PC-9 (cell line): ENCODE measurements around the gene STX5. TPM values are rescaled to one million over a fixed set of nuclear protein-coding genes. Genes with fewer than 3 reads are reported as not detected.
"Not testable (repeated sequence)": the region's sequence is repeated elsewhere in the genome, so short reads cannot be mapped to it uniquely, and the experiment has no call there.

Experiments used
- BruUV-seq: library from RNA; stranded (reverse); fragments of 400-500 nt; replicated peaks from 2 replicates; lab custom pipeline; 2021; lab: Mats Ljungman, UMichigan
- CTCF ChIA-PET: fragments of 300-600 bp; sonication (Branson Sonifier 250); formaldehyde crosslinking; loops from one replicate; lab custom pipeline; 2022; ENCODE audit warnings: antibody characterized with exemption; lab: Charles Lee
- POLR2A ChIA-PET: fragments of 300-600 bp; sonication (Branson Sonifier 250); formaldehyde crosslinking; loops from one replicate; lab custom pipeline; 2022; ENCODE audit warnings: antibody characterized with exemption; ENCODE audit not compliant: unreplicated experiment; lab: Charles Lee
- DNase-seq, 2 experiments: peaks; one replicate each; pipeline versions ENCODE4 v3.0.0 to v3.0.0-alpha.2; 2015 to 2022; ENCODE audit warnings: mixed read lengths in 1 of 2
- H2AFZ ChIP-seq: fragments of 200-600 bp; sonication (generic); 2 replicates; pipeline ENCODE4 v1.8.1; 2017; ENCODE audit warnings: antibody characterized with exemption
- H3F3A ChIP-seq: fragments of 200-600 bp; sonication (generic); 2 replicates; pipeline ENCODE4 v1.8.1; 2017; ENCODE audit warnings: antibody characterized with exemption, mild to moderate bottlenecking, low read depth; ENCODE audit not compliant: insufficient read depth
- H3K27ac ChIP-seq: fragments of 200-600 bp; sonication (generic); 2 replicates; pipeline ENCODE4 v1.6.1; 2016; ENCODE audit warnings: mixed run types
- H3K27me3 ChIP-seq: fragments of 200-600 bp; sonication (generic); 2 replicates; pipeline ENCODE4 v1.6.1; 2016; ENCODE audit warnings: low read depth, mixed run types; ENCODE audit not compliant: insufficient read depth
- H3K36me3 ChIP-seq: fragments of 200-600 bp; sonication (generic); 2 replicates; pipeline ENCODE4 v1.6.1; 2016; ENCODE audit warnings: low read depth, mixed run types
- H3K4me1 ChIP-seq: fragments of 200-600 bp; sonication (generic); replicated peaks from 2 replicates; pipeline ENCODE4 v1.6.1; 2016; ENCODE audit warnings: mixed run types; ENCODE audit not compliant: insufficient read depth
- H3K4me2 ChIP-seq: fragments of 200-600 bp; sonication (generic); 2 replicates; pipeline ENCODE4 v1.6.1; 2017; ENCODE audit warnings: mixed run types
- H3K4me3 ChIP-seq: fragments of 200-600 bp; sonication (generic); 2 replicates; pipeline ENCODE4 v1.6.1; 2016; ENCODE audit warnings: mixed run types
- H3K79me2 ChIP-seq: fragments of 200-600 bp; sonication (generic); 2 replicates; pipeline ENCODE4 v1.6.1; 2017; ENCODE audit warnings: low read depth, mixed run types
- H3K9me2 ChIP-seq: fragments of 200-600 bp; sonication (generic); 2 replicates; pipeline ENCODE4 v1.8.1; 2017; ENCODE audit warnings: mild to moderate bottlenecking; ENCODE audit not compliant: insufficient read depth
- H3K9me3 ChIP-seq: fragments of 200-600 bp; sonication (generic); 2 replicates; pipeline ENCODE4 v1.8.1; 2016; ENCODE audit warnings: low read depth; ENCODE audit not compliant: insufficient read depth
- H4K20me1 ChIP-seq: fragments of 200-600 bp; sonication (generic); 2 replicates; pipeline ENCODE4 v1.8.1; 2017; ENCODE audit not compliant: insufficient read depth
- EZH2 ChIP-seq: fragments of 200-600 bp; sonication (generic); IDR thresholded peaks from 2 replicates; pipeline ENCODE4 v1.8.0; 2017; ENCODE audit warnings: antibody characterized with exemption, low read depth
- intact Hi-C: fragments of 100-400 bp; cut with micrococcal nuclease; formaldehyde crosslinking; loops from one replicate; pipeline ENCODE4 v1.10.0; 2022; ENCODE audit not compliant: unreplicated experiment
- total RNA-seq: library from RNA; stranded (reverse); gene quantifications from 2 replicates; pipeline ENCODE4 v1.2.3, GENCODE V29; 2021
- TF ChIP-seq, protein P1 (sequence below): fragments of 200-600 bp; sonication (generic); conservative IDR thresholded peaks from 2 replicates; pipeline ENCODE4 v1.6.1; 2017; ENCODE audit warnings: mixed run types, antibody characterized with exemption, mild to moderate bottlenecking, moderate library complexity

The STX5 gene
- total RNA-seq, 1 experiment from 2014 or later: 65.8 TPM

DNA sequence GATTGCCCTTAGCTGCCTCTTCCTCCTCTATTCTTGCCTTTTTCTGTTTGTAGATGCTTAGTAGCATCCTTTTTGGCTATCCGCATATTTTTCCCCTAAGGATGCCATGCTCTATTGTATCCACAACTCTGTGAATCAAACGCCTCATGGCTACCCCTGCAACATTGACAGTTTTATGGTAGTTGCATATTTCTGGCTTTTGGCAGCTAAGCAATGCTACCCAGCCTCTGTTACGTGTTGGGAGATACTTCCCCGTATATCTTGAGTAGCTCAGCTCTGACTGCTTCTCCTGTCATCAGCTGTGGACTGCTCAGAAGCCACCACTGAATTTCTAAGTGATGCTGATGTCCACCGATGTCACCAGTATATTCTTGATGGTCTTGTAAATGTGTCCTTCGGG lies 33.8 kb upstream of the STX5 start:
- H2AFZ ChIP-seq: no peak overlapping the region
- ChIA-PET POLR2A (interaction anchor here (0.6 kb wide), 1 partner anchor 15 kb away, joined by 4 read pairs; no protein-coding TSS in a partner anchor), CTCF (interaction anchor here (0.6 to 0.7 kb wide), 2 partner anchors 135 to 194 kb away, joined by 3 to 6 read pairs; partner anchors contain the start of gene LBHD1)
- no peak for TF ChIP-seq EZH2
- TF ChIP-seq, protein P1, sequence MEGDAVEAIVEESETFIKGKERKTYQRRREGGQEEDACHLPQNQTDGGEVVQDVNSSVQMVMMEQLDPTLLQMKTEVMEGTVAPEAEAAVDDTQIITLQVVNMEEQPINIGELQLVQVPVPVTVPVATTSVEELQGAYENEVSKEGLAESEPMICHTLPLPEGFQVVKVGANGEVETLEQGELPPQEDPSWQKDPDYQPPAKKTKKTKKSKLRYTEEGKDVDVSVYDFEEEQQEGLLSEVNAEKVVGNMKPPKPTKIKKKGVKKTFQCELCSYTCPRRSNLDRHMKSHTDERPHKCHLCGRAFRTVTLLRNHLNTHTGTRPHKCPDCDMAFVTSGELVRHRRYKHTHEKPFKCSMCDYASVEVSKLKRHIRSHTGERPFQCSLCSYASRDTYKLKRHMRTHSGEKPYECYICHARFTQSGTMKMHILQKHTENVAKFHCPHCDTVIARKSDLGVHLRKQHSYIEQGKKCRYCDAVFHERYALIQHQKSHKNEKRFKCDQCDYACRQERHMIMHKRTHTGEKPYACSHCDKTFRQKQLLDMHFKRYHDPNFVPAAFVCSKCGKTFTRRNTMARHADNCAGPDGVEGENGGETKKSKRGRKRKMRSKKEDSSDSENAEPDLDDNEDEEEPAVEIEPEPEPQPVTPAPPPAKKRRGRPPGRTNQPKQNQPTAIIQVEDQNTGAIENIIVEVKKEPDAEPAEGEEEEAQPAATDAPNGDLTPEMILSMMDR: no peak
- no peaks in the 10 kb centered on the region for H3K9me2 ChIP-seq
- 0 out of 2 replicates have a peak, but pooled peaks cover 10% of the 10 kb centered on the region for H3K36me3 ChIP-seq
- no peak overlapping the region for H3K27ac ChIP-seq
- H3K79me2 ChIP-seq: peaks cover 97% of the 10 kb centered on the region
- H3K4me2 ChIP-seq: no peak overlapping the region
- no TSS peak for BruUV-seq
- H3K4me1 ChIP-seq: no peaks in the 10 kb centered on the region
- no peaks in the 10 kb centered on the region for H3K9me3 ChIP-seq
- no peak overlapping the region for H3K4me3 ChIP-seq
- no peaks in the 10 kb centered on the region for H3K27me3 ChIP-seq
- peaks cover 46% of the 10 kb centered on the region for H3F3A ChIP-seq
- no peak for DNase-seq
- intact Hi-C loops: no loop called here
- H4K20me1 ChIP-seq: peaks cover 42% of the 10 kb centered on the region

DNA sequence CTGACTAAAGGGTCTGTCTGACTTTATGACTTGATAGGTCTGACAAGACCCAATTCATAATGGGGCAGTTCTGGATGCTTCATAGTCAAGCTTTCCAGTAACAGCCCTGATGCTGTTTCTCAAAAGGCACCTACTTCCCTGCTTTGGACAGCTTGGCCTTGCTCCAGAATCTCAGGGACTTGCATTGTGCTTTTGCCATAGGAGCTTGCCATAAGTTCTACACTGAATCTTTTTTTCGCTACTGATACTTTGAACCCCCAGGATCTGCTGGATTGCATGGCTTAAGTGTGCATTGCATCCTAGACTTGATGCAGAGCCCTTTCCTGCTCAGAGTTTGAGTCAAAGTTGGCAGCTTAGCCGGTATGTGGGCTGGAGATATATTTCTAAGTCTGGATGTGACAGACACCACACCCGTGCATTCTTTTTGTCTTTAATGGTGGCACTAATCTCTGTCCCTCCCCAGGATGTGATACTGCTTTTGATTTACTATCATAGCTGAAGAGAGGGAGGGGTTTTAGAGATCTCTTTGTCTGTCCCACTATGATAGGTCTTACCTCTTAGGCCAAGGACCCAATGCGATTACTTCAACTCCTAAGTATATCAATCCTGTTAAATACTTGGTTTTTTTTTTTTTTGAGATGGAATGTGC lies 32.0 kb upstream of the STX5 start:
- ChIA-PET POLR2A (no interaction called here), CTCF (interaction anchor here (0.6 kb wide), 1 partner anchor 271 kb away, joined by 8 read pairs; no protein-coding TSS in a partner anchor)
- Histone ChIP-seq H3K4me1 (no peaks in the 10 kb centered on the region; the same call in 1 of the 2 replicates), H3K4me2 (no peak overlapping the region), H3K27me3 (no peaks in the 10 kb centered on the region), H3K9me2 (no peaks in the 10 kb centered on the region), H2AFZ (no peak overlapping the region), H3K4me3 (no peak overlapping the region), H4K20me1 (peaks cover 38% of the 10 kb centered on the region), H3K27ac (no peak overlapping the region), H3K79me2 (peaks cover 98% of the 10 kb centered on the region), H3K9me3 (no peaks in the 10 kb centered on the region), H3K36me3 (0 out of 2 replicates have a peak, but pooled peaks cover 10% of the 10 kb centered on the region), H3F3A (peaks cover 48% of the 10 kb centered on the region)
- intact Hi-C loops: loop anchor here (2.0 to 5.0 kb wide), 3 partner anchors 271 to 693 kb away; no protein-coding TSS in a partner anchor
- BruUV-seq: no TSS peak
- DNase-seq: no peak
- no peak for TF ChIP-seq EZH2
- TF ChIP-seq, protein P1: no peak

DNA sequence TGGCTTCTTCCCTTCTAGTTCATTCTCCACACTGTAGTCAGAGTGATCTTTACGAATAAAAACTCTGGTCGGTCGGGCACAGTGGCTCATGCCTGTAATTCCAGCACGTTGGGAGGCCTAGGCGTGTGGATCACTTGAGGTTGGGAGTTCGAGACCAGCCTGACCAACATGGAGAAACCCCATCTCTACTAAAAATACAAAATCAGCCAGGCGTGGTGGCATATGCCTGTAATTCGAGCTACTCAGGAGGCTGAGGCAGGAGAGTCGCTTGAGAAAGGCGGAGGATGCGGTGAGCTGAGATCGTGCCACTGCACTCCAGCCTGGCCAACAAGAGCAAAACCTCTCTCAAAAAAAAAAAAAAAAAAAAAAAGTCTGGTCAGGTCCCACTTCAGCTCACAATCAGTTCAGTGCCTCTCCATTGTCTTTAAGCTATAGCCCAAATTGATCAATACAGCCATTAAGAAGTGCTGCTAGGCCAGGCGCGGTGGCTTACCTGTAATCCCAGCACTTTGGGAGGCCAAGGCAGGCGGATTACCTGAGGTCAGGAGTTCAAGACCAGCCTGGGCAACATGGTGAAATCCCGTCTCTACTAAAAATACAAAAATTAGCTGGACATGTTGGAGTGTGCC lies 29.8 kb upstream of the STX5 start:
- H3K9me2 ChIP-seq, H3K27ac ChIP-seq, H3K4me3 ChIP-seq, DNase-seq, H3K4me1 ChIP-seq, H3K27me3 ChIP-seq, H3K9me3 ChIP-seq, BruUV-seq, H3K4me2 ChIP-seq, H2AFZ ChIP-seq: not testable (repeated sequence)
- POLR2A ChIA-PET: interaction anchor here (0.6 to 0.7 kb wide), 3 partner anchors 208 to 467 kb away, joined by 6 to 9 read pairs (median 8); partner anchors contain the start of gene INTS5
- H4K20me1 ChIP-seq: peaks cover 28% of the 10 kb centered on the region
- 0 out of 2 replicates have a peak, but pooled peaks cover 10% of the 10 kb centered on the region for H3K36me3 ChIP-seq
- H3K79me2 ChIP-seq: peaks cover 98% of the 10 kb centered on the region
- CTCF ChIA-PET: interaction anchor here (0.6 to 0.7 kb wide), 4 partner anchors 12 to 264 kb away, joined by 4 to 10 read pairs (median 6); no protein-coding TSS in a partner anchor
- intact Hi-C loops: loop anchor here (1.0 to 5.0 kb wide), 5 partner anchors 75 to 691 kb away; no protein-coding TSS in a partner anchor
- H3F3A ChIP-seq: peaks cover 46% of the 10 kb centered on the region
